ENCODE measurements around the gene SUN3. TPM values are rescaled to one million over a fixed set of nuclear protein-coding genes. Genes with fewer than 3 reads are reported as not detected.

SUN3 gene
- polyA plus RNA-seq, 1 of the 3 experiments (the other 2 are of a cell fraction): 0.12 TPM

DNA sequence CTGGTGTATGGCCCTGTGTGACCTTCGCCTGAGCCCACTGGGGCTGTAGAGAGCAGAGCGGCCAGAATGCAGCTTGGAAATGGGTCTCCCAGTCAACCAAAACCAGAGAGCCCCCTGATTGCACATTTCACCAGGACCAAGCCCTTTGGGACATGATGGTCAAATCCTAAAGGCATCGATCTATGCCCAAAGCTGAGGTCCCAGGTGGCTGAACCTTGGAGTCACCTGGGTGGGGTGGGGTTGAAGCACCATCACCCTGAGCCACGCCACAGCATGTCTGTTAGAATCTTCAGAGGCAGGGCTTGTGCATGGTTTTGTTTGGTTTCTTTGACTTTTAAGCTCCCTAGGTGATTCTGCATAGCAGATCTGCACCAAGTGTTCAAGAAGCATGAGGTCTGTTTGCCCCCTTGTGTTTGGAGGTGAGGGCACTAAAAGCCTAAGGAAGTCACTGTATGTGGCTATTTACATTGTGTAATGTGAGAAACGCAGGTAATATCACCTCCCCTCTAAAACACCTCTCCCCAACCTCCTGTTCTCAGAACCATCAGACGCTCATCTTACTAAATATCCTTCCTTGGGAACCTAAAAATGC is 90.2 kb downstream of the SUN3 start:
- Histone ChIP-seq H3K27ac (ENCODE audit: low read depth in 2 of 2, low read length in 1 of 2) (no peak overlapping the region), H4K20me1 (ENCODE audit: insufficient read depth) (no peaks in the 10 kb centered on the region), H3K4me2 (no peak overlapping the region), H3K9ac (no peak overlapping the region), H3K36me3 (replicated peaks in 1 of 2; ENCODE audit: control insufficient read depth in 1 of 2, insufficient read depth in 2 of 2, low read length in 1 of 2) (no peaks in the 10 kb centered on the region), H3K4me3 (ENCODE audit: low read depth in 2 of 2, low read length in 1 of 2) (no peak overlapping the region), H2AFZ (ENCODE audit: low read depth) (no peak overlapping the region), H3K79me2 (ENCODE audit: insufficient read depth) (no peaks in the 10 kb centered on the region), H3K9me3 (no peaks in the 10 kb centered on the region), H3F3A (replicated peaks; ENCODE audit: insufficient read depth) (peaks cover 17% of the 10 kb centered on the region), H3K9me2 (no peaks in the 10 kb centered on the region), H3K4me1 (ENCODE audit: control insufficient read depth in 1 of 2, insufficient read depth in 2 of 2, low read depth in 1 of 2, low read length in 1 of 2) (peaks cover 24 to 33% of the 10 kb centered on the region in 2 experiments), H3K27me3 (ENCODE audit: insufficient read depth) (no peaks in the 10 kb centered on the region)
- DNase-seq: no peak
- ChIA-PET CTCF (interaction anchor here (0.7 to 6.5 kb wide), 9 partner anchors 9 to 673 kb away, joined by 3 to 39 read pairs (median 3); no protein-coding TSS in a partner anchor), POLR2A (no interaction called here)
- TF ChIP-seq, protein P1, sequence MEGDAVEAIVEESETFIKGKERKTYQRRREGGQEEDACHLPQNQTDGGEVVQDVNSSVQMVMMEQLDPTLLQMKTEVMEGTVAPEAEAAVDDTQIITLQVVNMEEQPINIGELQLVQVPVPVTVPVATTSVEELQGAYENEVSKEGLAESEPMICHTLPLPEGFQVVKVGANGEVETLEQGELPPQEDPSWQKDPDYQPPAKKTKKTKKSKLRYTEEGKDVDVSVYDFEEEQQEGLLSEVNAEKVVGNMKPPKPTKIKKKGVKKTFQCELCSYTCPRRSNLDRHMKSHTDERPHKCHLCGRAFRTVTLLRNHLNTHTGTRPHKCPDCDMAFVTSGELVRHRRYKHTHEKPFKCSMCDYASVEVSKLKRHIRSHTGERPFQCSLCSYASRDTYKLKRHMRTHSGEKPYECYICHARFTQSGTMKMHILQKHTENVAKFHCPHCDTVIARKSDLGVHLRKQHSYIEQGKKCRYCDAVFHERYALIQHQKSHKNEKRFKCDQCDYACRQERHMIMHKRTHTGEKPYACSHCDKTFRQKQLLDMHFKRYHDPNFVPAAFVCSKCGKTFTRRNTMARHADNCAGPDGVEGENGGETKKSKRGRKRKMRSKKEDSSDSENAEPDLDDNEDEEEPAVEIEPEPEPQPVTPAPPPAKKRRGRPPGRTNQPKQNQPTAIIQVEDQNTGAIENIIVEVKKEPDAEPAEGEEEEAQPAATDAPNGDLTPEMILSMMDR (IDR thresholded peaks at IDR 0.05): peak; percentile 35
- TF ChIP-seq GATA2 (CRISPR knock-in tag; IDR thresholded peaks at IDR 0.05) (no peak), GABPA (IDR thresholded peaks at IDR 0.05; ENCODE audit: low read depth) (no peak), RAD21 (IDR thresholded peaks at IDR 0.05; ENCODE audit: low read length) (peak; percentile 29; the same call in 1 of the 2 replicates), MEF2A (IDR thresholded peaks at IDR 0.05; ENCODE audit: borderline replicate concordance, low read depth) (no peak), EP300 (IDR thresholded peaks at IDR 0.05; ENCODE audit: borderline replicate concordance in 1 of 2, low read depth in 1 of 2, low read length in 1 of 2) (no peak)
- 92% methylated on average over 6 of the region's 6 CpGs for WGBS (ENCODE audit: low lambda C conversion rate)

- no peak overlapping the region for H3K4me2 ChIP-seq
- no peaks in the 10 kb centered on the region for H4K20me1 ChIP-seq (ENCODE audit: insufficient read depth)
- H3K9ac ChIP-seq: no peak overlapping the region
- no peaks in the 10 kb centered on the region for H3K27me3 ChIP-seq (ENCODE audit: insufficient read depth)
- H2AFZ ChIP-seq (ENCODE audit: low read depth): no peak overlapping the region
- no peaks in the 10 kb centered on the region for H3K36me3 ChIP-seq (replicated peaks in 1 of 2; ENCODE audit: control insufficient read depth in 1 of 2, insufficient read depth in 2 of 2, low read length in 1 of 2)
- H3K27ac ChIP-seq (ENCODE audit: low read depth in 2 of 2, low read length in 1 of 2): no peak overlapping the region
- H3K4me3 ChIP-seq (ENCODE audit: low read depth in 2 of 2, low read length in 1 of 2): no peak overlapping the region
- TF ChIP-seq TEAD4 (IDR thresholded peaks at IDR 0.05; ENCODE audit: borderline replicate concordance, insufficient read depth) (no peak), NRF1 (IDR thresholded peaks at IDR 0.05; ENCODE audit: low read depth, low read length) (no peak), EZH2phosphoT487 (IDR thresholded peaks at IDR 0.05; ENCODE audit: borderline replicate concordance, low read depth) (no peak), ELF1 (IDR thresholded peaks at IDR 0.05) (no peak), MEF2A (IDR thresholded peaks at IDR 0.05; ENCODE audit: borderline replicate concordance, low read depth) (no peak), REST (IDR thresholded peaks at IDR 0.05; ENCODE audit: low read depth, low read length) (no peak), SIN3A (IDR thresholded peaks at IDR 0.05; ENCODE audit: borderline replicate concordance, low read depth, low read length) (no peak), SMC3 (IDR thresholded peaks at IDR 0.05; ENCODE audit: low read depth, low read length) (no peak), TAF1 (IDR thresholded peaks at IDR 0.05; ENCODE audit: borderline replicate concordance, low read depth, low read length) (no peak), FOXM1 (IDR thresholded peaks at IDR 0.05; ENCODE audit: low read depth) (no peak), TCF12 (IDR thresholded peaks at IDR 0.05) (no peak), MXI1 (IDR thresholded peaks at IDR 0.05; ENCODE audit: low read depth, low read length) (no peak), FOXJ3 (CRISPR knock-in tag; IDR thresholded peaks at IDR 0.05) (no peak), GATA2 (CRISPR knock-in tag; IDR thresholded peaks at IDR 0.05) (no peak), JUND (IDR thresholded peaks at IDR 0.05) (no peak)
- TF ChIP-seq, protein P2, sequence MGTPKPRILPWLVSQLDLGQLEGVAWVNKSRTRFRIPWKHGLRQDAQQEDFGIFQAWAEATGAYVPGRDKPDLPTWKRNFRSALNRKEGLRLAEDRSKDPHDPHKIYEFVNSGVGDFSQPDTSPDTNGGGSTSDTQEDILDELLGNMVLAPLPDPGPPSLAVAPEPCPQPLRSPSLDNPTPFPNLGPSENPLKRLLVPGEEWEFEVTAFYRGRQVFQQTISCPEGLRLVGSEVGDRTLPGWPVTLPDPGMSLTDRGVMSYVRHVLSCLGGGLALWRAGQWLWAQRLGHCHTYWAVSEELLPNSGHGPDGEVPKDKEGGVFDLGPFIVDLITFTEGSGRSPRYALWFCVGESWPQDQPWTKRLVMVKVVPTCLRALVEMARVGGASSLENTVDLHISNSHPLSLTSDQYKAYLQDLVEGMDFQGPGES (IDR thresholded peaks at IDR 0.05; ENCODE audit: low read depth, low read length): no peak
- H3K9me3 ChIP-seq: no peaks in the 10 kb centered on the region
- DNase-seq: no peak
- POLR2A ChIA-PET: no interaction called here
- CTCF ChIA-PET: interaction anchor here (0.9 to 6.5 kb wide), 8 partner anchors 7 to 672 kb away, joined by 3 to 39 read pairs (median 7); no protein-coding TSS in a partner anchor
- no peaks in the 10 kb centered on the region for H3K9me2 ChIP-seq
- peaks cover 17% of the 10 kb centered on the region for H3F3A ChIP-seq (replicated peaks; ENCODE audit: insufficient read depth)
- H3K79me2 ChIP-seq (ENCODE audit: insufficient read depth): no peaks in the 10 kb centered on the region
- 94% methylated on average over 11 of the region's 11 CpGs for WGBS (ENCODE audit: low lambda C conversion rate)
- peaks cover 18 to 27% of the 10 kb centered on the region in 2 experiments for H3K4me1 ChIP-seq (ENCODE audit: control insufficient read depth in 1 of 2, insufficient read depth in 2 of 2, low read depth in 1 of 2, low read length in 1 of 2)
These were observed 91.0 kb downstream of the SUN3 start for GRCh38 chr7:47937711-47938573.
